NCI-H1105 treated with DMSO at 0.1 percent for 48 hours (cell line): ENCODE measurements around the gene DLG3.

ENCODE experiments used
- DNase-seq: peaks from one replicate; lab custom pipeline; 2025; lab: John Stamatoyannopoulos, UW

DLG3 gene

GRCh38 chrX:70437921-70438665, 6.5 kb upstream of the DLG3 start:
- no peak for DNase-seq

- DNase-seq = no peak
Measured at GRCh38 chrX:70439016-70439415, 5.6 kb upstream of the DLG3 start.

DNA sequence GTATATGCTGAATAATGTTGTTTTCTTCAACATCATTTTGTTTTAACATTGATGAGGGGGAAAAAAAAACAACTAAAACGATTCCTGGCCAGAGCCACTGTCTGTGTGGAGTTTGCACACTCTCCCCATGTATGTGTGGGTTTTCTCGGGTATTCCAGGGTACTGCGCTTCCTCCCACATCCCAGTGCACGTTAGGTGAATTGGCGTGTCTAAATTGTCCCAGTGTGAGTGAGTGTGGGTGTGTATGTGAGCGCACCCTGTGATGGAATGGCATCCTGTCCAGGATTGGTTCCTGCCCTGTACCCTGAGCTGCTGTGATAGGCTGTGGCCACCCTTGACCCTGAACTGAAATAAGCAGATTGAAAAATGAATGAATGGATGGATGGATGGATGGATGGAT, 2.4 kb upstream of the DLG3 start:
- no peak for DNase-seq

GRCh38 chrX:70444946-70445656, 466 bp downstream of the DLG3 start:
- no peak for DNase-seq

GRCh38 chrX:70445951-70446350, 1.3 kb downstream of the DLG3 start:
- DNase-seq = no peak

DNA sequence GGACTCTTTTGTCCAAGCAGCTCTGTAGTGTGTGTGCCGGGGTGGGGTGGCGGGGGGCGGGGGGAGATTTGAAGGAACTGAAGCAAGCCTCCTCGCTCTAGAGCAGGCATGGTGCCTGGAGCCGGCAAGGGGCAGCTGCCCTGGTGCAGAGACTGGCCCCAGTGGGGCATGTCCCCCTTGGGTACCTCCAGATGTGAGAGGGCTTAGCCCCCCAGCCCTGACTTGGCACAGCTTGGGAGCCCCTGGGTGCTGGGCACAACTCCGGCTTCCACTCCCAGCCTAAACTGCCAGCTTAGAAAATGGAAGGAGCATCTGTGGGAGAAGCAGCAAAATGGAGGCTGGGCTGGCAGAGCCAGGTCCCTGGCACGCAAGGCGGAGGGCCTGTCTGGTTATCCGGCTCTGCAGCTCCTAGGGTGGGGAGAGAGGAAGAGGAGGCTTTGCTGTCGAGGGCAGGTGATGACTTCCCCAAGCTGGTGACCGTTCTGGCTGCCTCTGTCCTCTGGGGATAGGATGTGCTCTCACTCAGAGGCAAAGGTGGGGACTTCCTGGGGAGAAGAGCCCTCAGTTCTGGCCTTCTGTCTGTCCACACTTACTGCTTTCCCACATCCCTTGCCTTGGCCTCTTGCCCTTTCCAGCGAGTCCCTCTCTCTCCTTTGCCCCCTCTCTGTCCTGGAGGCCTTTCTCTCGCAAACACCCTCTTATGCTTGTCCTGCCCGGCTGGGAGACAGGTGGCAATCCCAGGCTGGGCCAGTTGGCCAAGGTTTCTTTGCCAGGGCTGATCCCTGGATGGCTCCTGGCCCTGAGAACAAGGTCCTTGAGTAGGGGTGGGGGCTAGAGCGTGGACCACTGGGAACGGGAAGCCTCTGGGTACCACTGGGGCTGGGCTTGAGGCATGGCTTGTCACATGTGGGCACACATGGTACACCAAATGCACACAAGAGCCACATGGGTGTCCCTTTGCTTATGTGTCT, 2.0 kb downstream of the DLG3 start:
- no peak for DNase-seq

DNA sequence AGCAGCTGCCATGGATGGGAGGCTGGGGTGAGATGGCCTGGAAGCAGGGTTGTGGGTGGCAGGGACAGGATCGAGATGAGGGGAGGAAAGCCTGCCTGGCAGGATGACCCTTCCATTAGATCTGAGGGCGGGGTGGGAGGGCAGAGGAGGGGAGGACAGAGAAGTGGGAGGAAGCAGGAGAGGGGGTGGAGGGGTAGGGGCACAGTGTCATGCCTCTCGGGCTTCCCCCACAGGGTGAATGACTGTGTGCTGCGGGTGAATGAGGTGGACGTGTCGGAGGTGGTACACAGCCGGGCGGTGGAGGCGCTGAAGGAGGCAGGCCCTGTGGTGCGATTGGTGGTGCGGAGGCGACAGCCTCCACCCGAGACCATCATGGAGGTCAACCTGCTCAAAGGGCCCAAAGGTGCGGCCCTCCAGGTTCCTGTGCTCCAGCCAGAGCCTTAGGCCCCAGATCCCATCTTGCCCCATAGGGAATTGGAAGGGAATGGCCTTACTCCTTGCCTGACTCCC, 4.9 kb downstream of the DLG3 start:
- DNase-seq = no peak

DNA sequence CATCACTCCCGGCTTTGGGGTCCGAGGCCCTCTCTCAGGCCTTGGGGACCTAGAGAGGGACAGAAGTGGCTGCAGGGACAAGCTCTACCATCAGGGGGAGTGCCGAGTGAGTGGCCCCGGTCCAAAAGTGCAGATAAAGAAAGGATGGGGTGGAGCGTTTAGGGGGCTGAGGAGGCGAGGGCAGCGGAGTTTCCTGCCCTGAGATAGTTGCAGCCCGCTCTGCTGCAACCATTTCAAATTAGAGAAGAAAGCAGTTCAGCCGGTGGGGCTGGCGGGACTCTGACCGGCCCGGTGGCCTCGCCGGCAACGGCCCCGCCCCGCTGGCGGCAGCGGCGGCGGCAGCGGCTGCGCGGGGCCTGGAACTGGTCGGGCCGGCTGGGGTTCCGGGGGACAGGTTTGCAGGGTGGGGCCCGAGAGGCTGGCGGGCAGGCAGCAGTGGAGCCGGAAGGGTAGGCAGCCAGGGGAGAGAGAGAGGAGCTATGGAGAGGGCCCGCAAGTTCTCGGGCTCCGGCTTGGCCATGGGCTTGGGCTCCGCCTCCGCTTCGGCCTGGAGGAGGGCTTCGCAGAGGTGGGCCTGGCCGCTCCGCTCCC, 7.6 kb downstream of the DLG3 start:
- peak; percentile 62 for DNase-seq

DNA sequence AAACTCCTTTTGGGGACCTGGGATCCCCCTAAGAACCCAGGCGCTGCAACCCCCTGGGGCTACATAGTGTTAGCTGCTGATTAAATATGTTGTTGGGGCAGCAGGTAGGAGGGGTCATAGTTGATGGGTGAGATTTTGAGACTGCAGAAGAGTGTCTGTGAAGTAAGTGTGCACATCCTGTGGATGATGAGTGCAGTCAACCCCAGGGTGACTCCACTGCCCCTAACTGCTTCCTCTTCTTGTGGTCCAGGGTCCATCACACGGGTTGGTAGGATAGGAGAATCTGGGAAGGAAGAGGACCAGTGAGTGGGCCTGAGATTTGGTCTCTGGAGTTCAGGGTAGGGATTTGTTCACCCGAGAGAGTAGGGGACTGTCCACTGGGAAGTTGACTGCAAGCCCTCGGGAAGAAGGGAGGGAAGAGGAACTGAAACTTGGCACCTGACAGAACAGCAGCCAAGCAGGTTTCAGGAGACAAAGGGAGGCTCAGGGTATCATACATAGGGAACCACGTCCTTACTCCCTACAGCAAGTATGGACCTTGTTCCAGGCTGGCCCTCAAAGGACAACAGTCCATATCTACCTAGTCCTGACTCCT, 8.5 kb downstream of the DLG3 start:
- DNase-seq = no peak

DNA sequence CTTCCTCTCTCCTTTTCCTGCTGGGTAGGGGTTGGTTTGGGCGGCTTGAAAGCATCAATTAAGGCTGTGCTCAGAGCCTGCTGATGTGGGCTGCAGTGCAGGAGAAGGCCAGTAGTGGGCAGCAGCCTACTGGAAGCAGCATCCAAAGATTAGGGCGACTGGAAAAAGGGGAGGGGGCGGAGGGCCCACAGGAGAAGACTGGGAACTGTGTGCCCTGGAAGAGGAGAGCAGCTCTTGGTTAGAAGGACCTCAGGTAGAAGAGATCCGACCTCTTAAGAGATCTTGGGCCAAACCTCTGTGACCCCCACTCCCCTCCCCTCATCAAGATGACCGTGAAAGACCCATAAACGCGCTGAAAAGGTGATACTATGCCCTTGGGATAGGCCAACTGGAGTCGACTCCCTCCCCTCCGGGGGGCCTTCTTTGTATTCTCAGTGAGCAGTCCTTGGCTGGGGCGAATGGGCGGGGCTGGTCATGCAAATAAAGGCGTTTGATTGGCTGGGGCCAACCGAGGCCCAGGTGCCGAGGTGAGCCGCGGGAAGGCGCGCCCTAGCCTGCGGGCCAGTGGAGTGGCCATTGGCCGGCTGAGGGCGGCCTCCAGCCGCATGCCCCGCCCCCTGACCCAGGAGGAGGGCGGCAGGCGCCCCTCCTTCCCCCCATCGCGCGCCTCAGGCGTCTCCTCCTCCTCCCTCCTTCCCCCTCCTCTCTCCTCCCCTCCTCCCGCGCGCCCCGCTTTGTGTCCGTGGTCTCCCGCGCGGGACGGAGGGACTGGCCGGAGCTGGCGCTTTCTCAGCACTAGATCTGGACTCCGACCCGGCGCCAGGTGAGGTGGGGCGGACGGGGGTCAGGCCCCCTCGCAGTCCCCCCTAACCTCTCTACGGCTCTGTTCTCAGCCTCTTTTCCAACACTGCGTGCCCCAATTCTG, 10.1 kb downstream of the DLG3 start:
- DNase-seq = peak; percentile 90

- DNase-seq = peak; percentile 24
Measured at GRCh38 chrX:70455366-70456202, 10.9 kb downstream of the DLG3 start.

DNA sequence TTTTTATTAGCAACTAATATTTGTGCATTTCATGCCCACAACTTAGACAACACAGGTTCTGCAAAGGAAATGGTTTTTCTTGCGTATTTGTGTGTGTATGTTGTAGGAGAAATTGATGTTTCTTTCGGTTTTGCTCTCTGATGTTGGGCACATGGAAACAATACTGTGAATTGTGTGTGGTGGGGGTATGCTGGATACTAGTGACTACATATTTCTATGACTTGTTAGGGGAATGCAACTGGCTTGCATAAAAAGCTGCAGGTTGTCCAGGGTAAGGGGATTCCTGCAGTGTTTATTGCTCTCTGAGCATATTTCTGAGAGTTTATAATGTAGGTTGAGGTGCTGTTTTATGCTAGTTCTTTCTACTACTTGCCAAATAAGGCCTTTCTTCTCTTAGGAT, 11.6 kb downstream of the DLG3 start:
- no peak for DNase-seq

DNA sequence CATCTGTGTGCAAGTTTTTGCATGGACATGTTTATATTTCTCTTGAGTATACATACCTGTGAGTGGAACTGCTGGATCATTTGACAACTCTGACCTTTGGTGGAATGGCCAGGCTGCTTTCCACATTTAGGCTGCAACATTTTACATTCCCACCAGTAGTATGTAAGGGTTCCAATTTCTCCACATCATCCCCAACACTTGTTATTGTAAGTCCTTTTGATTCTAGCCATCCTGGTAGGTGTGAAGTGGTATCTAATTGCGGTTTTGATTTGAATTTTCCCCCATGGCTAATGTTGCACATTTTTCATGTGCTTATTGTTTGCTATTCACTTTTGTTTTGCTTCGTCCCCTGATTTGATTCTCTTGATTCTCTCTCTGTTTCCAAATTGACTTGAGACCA, 16.4 kb downstream of the DLG3 start:
- no peak for DNase-seq

DNA sequence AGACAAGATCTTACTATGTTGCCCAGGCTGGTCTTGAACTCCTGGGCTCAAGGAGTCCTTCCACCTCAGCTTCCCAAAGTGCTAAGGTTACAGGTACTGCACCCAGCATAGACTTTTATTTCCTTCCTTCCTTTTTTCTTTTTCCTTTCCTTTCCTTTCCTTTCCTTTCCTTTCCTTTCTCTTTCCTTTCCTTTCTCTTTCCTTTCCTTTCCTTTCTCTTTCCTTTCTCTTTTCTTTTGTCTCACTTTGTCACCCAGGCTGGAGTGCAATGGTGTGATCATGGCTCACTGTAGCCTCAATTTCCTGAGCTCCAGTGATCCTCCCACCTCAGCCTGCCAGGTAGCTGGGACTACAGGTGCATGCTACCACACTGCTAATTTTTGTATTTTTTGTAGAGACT, 19.4 kb downstream of the DLG3 start:
- DNase-seq = no peak

DNA sequence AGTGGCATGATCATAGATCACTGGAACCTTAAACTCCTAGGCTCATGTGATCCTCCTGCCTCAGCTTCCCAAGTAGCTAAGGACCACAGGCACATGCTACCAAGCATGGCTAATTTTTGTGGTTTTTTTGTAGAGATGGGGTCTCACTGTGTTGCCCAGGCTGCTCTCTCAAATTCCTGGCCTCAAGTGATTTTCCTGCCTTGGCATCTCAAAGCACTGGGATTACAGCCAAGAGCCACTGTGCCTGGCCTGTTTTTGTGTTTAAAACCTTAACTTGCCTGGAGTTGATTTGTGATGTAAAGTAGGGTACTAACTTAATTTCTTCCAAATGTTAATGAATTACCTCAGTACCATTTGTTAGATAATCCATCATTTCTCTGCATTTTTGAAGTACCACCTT, 22.3 kb downstream of the DLG3 start:
- no peak for DNase-seq

GRCh38 chrX:70468709-70469108, 24.1 kb downstream of the DLG3 start:
- DNase-seq = no peak

DNA sequence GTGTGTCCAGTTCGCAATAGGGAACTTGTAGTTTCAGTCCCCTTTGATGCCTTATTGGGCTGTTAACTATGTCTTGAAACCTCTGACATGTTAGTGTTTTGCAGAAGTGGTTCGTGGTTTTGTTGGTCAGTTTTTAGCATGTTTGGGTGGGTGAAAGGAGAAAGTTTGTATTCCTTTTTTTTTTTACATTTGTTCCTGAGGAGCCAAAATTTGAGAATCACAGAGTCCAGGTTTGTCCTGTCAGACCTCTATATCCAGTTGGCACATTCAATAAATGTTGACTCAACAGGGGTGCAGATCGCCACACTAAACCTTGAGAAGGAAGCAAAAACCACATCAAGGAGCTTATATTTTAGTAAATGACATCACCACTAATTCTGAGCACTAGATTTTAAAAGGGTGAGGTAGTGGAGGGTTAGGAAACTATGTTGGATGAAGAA, 26.2 kb downstream of the DLG3 start:
- no peak for DNase-seq

DNA sequence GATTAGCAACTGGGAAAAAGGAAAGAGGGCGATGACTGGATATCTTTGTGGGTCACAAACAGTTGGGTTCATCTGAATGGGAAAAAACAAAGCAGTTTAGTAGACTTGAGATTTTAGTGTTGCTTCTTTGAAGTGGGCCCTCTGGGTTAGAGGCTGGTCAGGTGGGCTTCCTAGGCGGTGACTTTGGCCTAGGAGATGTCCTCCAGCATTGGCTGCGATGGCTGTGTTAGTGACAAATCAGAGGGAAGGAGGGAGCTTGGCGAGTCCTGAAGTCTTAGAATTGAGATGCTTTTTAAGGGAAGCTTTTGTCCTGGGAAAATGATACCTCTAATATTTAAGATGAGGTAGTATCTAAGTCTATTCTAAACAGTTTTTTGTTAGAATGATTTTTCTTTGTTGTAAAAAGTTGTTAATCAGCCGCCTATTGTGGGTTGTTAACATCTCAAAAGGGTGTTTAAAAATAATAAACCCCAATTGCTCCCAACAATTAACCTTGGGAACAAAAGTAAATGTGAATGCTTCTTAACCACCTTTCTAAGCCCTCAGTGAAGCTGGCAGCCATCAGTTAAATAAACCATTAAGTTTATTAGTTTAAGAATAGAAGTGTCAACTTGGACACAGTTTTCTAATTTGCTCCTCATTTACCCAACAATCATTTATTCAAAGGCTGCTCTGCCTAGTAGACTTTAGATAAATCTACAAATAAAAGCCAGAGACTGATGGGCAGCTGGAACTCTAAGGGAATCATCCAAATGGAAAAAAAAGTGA, 31.7 kb downstream of the DLG3 start:
- no peak for DNase-seq
